IMR-90 (cell line): ENCODE measurements around the gene TCN1. TPM values are rescaled to one million over a fixed set of nuclear protein-coding genes. Genes with fewer than 3 reads are reported as not detected.

Experiments
- ATAC-seq: fragments of 200-7000 bp; cut with Tn5 transposase; 2 replicates; pipeline ENCODE4 v1.9.1; 2020; ENCODE audit warnings: low read depth, mild to moderate bottlenecking, moderate library complexity
- BruUV-seq: library from RNA; stranded (reverse); fragments of 400-500 nt; replicated peaks from 2 replicates; lab custom pipeline; 2021; lab: Mats Ljungman, UMichigan
- CTCF ChIA-PET: fragments of 300-600 bp; formaldehyde crosslinking; extraction: SDS; loops from one replicate; lab custom pipeline; 2021; ENCODE audit warnings: antibody characterized with exemption; lab: Yijun Ruan, JAX
- POLR2A ChIA-PET: fragments of 300-600 bp; sonication (Branson Sonifier 250); formaldehyde crosslinking; loops from one replicate; lab custom pipeline; 2022; ENCODE audit warnings: antibody characterized with exemption; ENCODE audit not compliant: unreplicated experiment; lab: Charles Lee
- DNase-seq: peaks from one replicate; pipeline ENCODE4 v3.0.0; 2013
- H2AFZ ChIP-seq: replicated peaks from 2 replicates; pipeline ENCODE3; 2013; ENCODE audit warnings: low read length, mild to moderate bottlenecking; ENCODE audit not compliant: poor library complexity
- H2AK5ac ChIP-seq: 2 replicates; pipeline ENCODE4 v1.6.1; 2013; ENCODE audit warnings: low read depth, low read length, inconsistent platforms
- H2AK9ac ChIP-seq: replicated peaks from 2 replicates; pipeline ENCODE3; 2013; ENCODE audit warnings: mild to moderate bottlenecking, low read depth, low read length, moderate library complexity; ENCODE audit not compliant: poor library complexity
- H2BK120ac ChIP-seq: 2 replicates; pipeline ENCODE4 v1.6.1; 2013; ENCODE audit warnings: low read depth, low read length, inconsistent platforms
- H2BK15ac ChIP-seq: 3 replicates; pipeline ENCODE4 v1.6.1; 2013; ENCODE audit warnings: low read depth, low read length, inconsistent platforms
- H2BK20ac ChIP-seq: 2 replicates; pipeline ENCODE4 v1.6.1; 2013; ENCODE audit warnings: low read depth, mild to moderate bottlenecking, inconsistent platforms, low read length, moderate library complexity
- H2BK5ac ChIP-seq: 2 replicates; pipeline ENCODE4 v1.6.1; 2013; ENCODE audit warnings: mild to moderate bottlenecking, low read depth, low read length, inconsistent platforms; ENCODE audit not compliant: poor library complexity, severe bottlenecking
- H3K14ac ChIP-seq: replicated peaks from 2 replicates; pipeline ENCODE4 v1.6.1; 2013; ENCODE audit warnings: low read depth, low read length, inconsistent platforms
- H3K18ac ChIP-seq: 2 replicates; pipeline ENCODE4 v1.6.1; 2013; ENCODE audit warnings: low read depth, low read length, control low read depth
- H3K23ac ChIP-seq: 2 replicates; pipeline ENCODE4 v1.6.1; 2013; ENCODE audit warnings: low read depth, low read length, inconsistent platforms
- H3K27ac ChIP-seq: 2 replicates; pipeline ENCODE4 v1.5.1; 2013; ENCODE audit warnings: mild to moderate bottlenecking, control low read depth, low read length; ENCODE audit not compliant: insufficient read depth
- H3K27me3 ChIP-seq: 2 replicates; pipeline ENCODE4 v1.6.1; 2013; ENCODE audit warnings: low read length; ENCODE audit not compliant: control insufficient read depth, insufficient read depth
- H3K36me3 ChIP-seq: 2 replicates; pipeline ENCODE4 v1.6.1; 2013; ENCODE audit warnings: low read length, mixed read lengths; ENCODE audit not compliant: control insufficient read depth, insufficient read depth
- H3K4ac ChIP-seq: 2 replicates; pipeline ENCODE4 v1.6.1; 2013; ENCODE audit warnings: low read depth, low read length, inconsistent platforms
- H3K4me1 ChIP-seq: 2 replicates; pipeline ENCODE4 v1.6.1; 2013; ENCODE audit warnings: low read length, mixed read lengths; ENCODE audit not compliant: control insufficient read depth, insufficient read depth
- H3K4me2 ChIP-seq: 2 replicates; pipeline ENCODE4 v1.6.1; 2013; ENCODE audit warnings: low read depth, mild to moderate bottlenecking, control low read depth, low read length, moderate library complexity
- H3K4me3 ChIP-seq: 2 replicates; pipeline ENCODE4 v1.5.1; 2013; ENCODE audit warnings: low read depth, mild to moderate bottlenecking, control low read depth, low read length, moderate library complexity; ENCODE audit not compliant: insufficient read depth
- H3K56ac ChIP-seq: 2 replicates; pipeline ENCODE4 v1.6.1; 2013; ENCODE audit warnings: low read length, inconsistent platforms; ENCODE audit not compliant: insufficient read depth; ENCODE audit errors: extremely low read depth
- H3K79me1 ChIP-seq, 2 experiments: 2 replicates each; pipeline ENCODE4 v1.6.1; 2013; ENCODE audit warnings: low read length in 2 of 2, inconsistent platforms in 1 of 2, low read depth in 1 of 2
- H3K9ac ChIP-seq: 2 replicates; pipeline ENCODE4 v1.6.1; 2013; ENCODE audit warnings: low read depth, low read length, control low read depth
- H3K9me1 ChIP-seq: 2 replicates; pipeline ENCODE4 v1.6.1; 2013; ENCODE audit warnings: low read length, inconsistent platforms; ENCODE audit not compliant: insufficient read depth
- H3K9me3 ChIP-seq: 2 replicates; pipeline ENCODE4 v1.6.1; 2013; ENCODE audit warnings: low read length; ENCODE audit not compliant: control insufficient read depth, insufficient read depth
- H4K20me1 ChIP-seq: 2 replicates; pipeline ENCODE4 v1.6.1; 2013; ENCODE audit warnings: low read length, inconsistent platforms; ENCODE audit not compliant: insufficient read depth
- H4K5ac ChIP-seq: 2 replicates; pipeline ENCODE4 v1.6.1; 2013; ENCODE audit warnings: mild to moderate bottlenecking, low read depth, low read length, control low read depth
- H4K8ac ChIP-seq, 2 experiments: 2 replicates each; pipeline ENCODE4 v1.6.1; 2013; ENCODE audit warnings: low read depth in 2 of 2, low read length in 2 of 2, control low read depth in 1 of 2, inconsistent platforms in 1 of 2
- H4K91ac ChIP-seq: 2 replicates; pipeline ENCODE4 v1.6.1; 2013; ENCODE audit warnings: low read depth, low read length, inconsistent platforms; ENCODE audit not compliant: insufficient read depth
- BHLHE40 ChIP-seq: fragments of 150-350 bp; IDR thresholded peaks from 2 replicates; pipeline ENCODE4 v1.6.1; 2016; ENCODE audit warnings: mild to moderate bottlenecking, low read depth, low read length
- CEBPB ChIP-seq: IDR thresholded peaks from 2 replicates; pipeline ENCODE4 v1.6.1; 2012; ENCODE audit warnings: low read depth, low read length, improper control_type of control experiment
- CHD1 ChIP-seq: IDR thresholded peaks from 2 replicates; pipeline ENCODE4 v1.6.1; 2012; ENCODE audit warnings: low read depth, low read length, improper control_type of control experiment
- ELK1 ChIP-seq: fragments of 150-350 bp; IDR thresholded peaks from 2 replicates; pipeline ENCODE4 v1.6.1; 2016; ENCODE audit warnings: low read depth, mild to moderate bottlenecking, low read length, moderate library complexity, borderline replicate concordance
- FOS ChIP-seq: fragments of 150-350 bp; IDR thresholded peaks from 2 replicates; pipeline ENCODE4 v1.6.1; 2016; ENCODE audit warnings: low read depth, low read length
- MAFK ChIP-seq: IDR thresholded peaks from 2 replicates; pipeline ENCODE4 v1.6.1; 2012; ENCODE audit warnings: low read depth, low read length, improper control_type of control experiment
- MAZ ChIP-seq: IDR thresholded peaks from 2 replicates; pipeline ENCODE4 v1.6.1; 2012; ENCODE audit warnings: low read depth, mild to moderate bottlenecking, low read length, improper control_type of control experiment, moderate library complexity, borderline replicate concordance
- MXI1 ChIP-seq: IDR thresholded peaks from 2 replicates; pipeline ENCODE4 v1.6.1; 2012; ENCODE audit warnings: low read depth, mild to moderate bottlenecking, low read length, moderate library complexity, borderline replicate concordance
- NFE2L2 ChIP-seq: fragments of 150-350 bp; IDR thresholded peaks from 2 replicates; pipeline ENCODE4 v1.6.1; 2016; ENCODE audit warnings: low read depth, mild to moderate bottlenecking, low read length
- RAD21 ChIP-seq: IDR thresholded peaks from 2 replicates; pipeline ENCODE4 v1.6.1; 2012; ENCODE audit warnings: low read length, improper control_type of control experiment
- RCOR1 ChIP-seq: IDR thresholded peaks from 2 replicates; pipeline ENCODE4 v1.6.1; 2012; ENCODE audit warnings: mild to moderate bottlenecking, low read length, improper control_type of control experiment; ENCODE audit not compliant: insufficient replicate concordance
- RFX5 ChIP-seq: IDR thresholded peaks from 2 replicates; pipeline ENCODE4 v1.8.0; 2012; ENCODE audit warnings: low read depth, mild to moderate bottlenecking, low read length, moderate library complexity
- SMC3 ChIP-seq: fragments of 150-350 bp; IDR thresholded peaks from 2 replicates; pipeline ENCODE4 v1.6.1; 2016; ENCODE audit warnings: low read depth, mild to moderate bottlenecking, antibody characterized with exemption, low read length, moderate library complexity
- USF2 ChIP-seq: fragments of 150-350 bp; IDR thresholded peaks from 2 replicates; pipeline ENCODE4 v1.6.1; 2017; ENCODE audit warnings: mild to moderate bottlenecking, antibody characterized with exemption, low read length, low read depth
- WGBS, 2 experiments: methylation state at CpG; one replicate each; pipeline versions ENCODE4 v1.1.5 to v1.1.7; 2013; ENCODE audit warnings: missing lambda C conversion rate in 2 of 2; ENCODE audit not compliant: insufficient read length in 1 of 2; ENCODE audit errors: extremely low coverage in 2 of 2; 5-methylcytosine and 5-hydroxymethylcytosine counted together
- dilution Hi-C: fragments of 300-500 bp; cut with HindIII; formaldehyde crosslinking; loops from one replicate; pipeline ENCODE4 v1.14.3; 2018; ENCODE audit warnings: low sequenced_read_pairs; ENCODE audit not compliant: unreplicated experiment
- in situ Hi-C: fragments of 300-500 bp; cut with MboI; formaldehyde crosslinking; loops from 3 replicates; pipeline ENCODE4 v1.14.3; 2019; ENCODE audit warnings: low sequenced_read_pairs, inconsistent platforms, mixed read lengths
- intact Hi-C: fragments of 100-400 bp; cut with micrococcal nuclease; formaldehyde crosslinking; loops from 2 replicates; pipeline ENCODE4 v1.10.0; 2022
- polyA plus RNA-seq, 3 experiments: library from polyadenylated mRNA; depleted of rRNA; stranded (reverse); fragments of >200 nt; gene quantifications; 2 replicates each; pipeline ENCODE4 v1.2.3, GENCODE V29; 2012; ENCODE audit warnings: low replicate concordance in 1 of 3
- total RNA-seq: library from RNA; depleted of rRNA; stranded (reverse); fragments of >200 nt; gene quantifications from 2 replicates; pipeline ENCODE4 v1.2.3, GENCODE V29; 2012

The TCN1 gene
- total and polyA plus RNA-seq, 2 of the 4 experiments (the other 2 are of a cell fraction): not detected

- Histone ChIP-seq H2AFZ (peak overlapping the region; percentile 99), H2BK20ac (no peak overlapping the region), H2BK15ac (no peak overlapping the region), H3K79me1 (peaks cover 0 to 14% of the 10 kb centered on the region in 2 experiments; a peak in 3 of 4 replicates), H4K20me1 (no peaks in the 10 kb centered on the region), H3K9ac (peak overlapping the region; percentile 33; the same call in 1 of the 2 replicates), H4K8ac (peak overlapping the region; percentile 95 to 98), H3K9me1 (no peaks in the 10 kb centered on the region; the same call in 1 of the 2 replicates), H2AK5ac (no peak overlapping the region), H3K27ac (peak overlapping the region; percentile 32; the same call in 1 of the 2 replicates), H2BK120ac (peak overlapping the region; percentile 20; the same call in 1 of the 2 replicates), H3K4ac (peak overlapping the region; percentile 12; the same call in 1 of the 2 replicates), H4K5ac (peak overlapping the region; percentile 92), H2AK9ac (peak overlapping the region; percentile 94), H3K36me3 (peaks cover 11% of the 10 kb centered on the region), H3K27me3 (no peaks in the 10 kb centered on the region), H3K18ac (peak overlapping the region; percentile 25; the same call in 1 of the 2 replicates), H3K14ac (peak overlapping the region; percentile 39; the same call in 1 of the 2 replicates), H3K4me2 (peak overlapping the region; percentile 76), H3K4me1 (peaks cover 3% of the 10 kb centered on the region; the same call in 1 of the 2 replicates), H3K56ac (peak overlapping the region; percentile 11; the same call in 1 of the 2 replicates), H2BK5ac (peak overlapping the region; percentile 16), H3K23ac (no peak overlapping the region), H3K4me3 (peak overlapping the region; percentile 98), H3K9me3 (no peaks in the 10 kb centered on the region), H4K91ac (peak overlapping the region; percentile 14; the same call in 1 of the 2 replicates)
- TF ChIP-seq RAD21 (no peak), SMC3 (no peak), RFX5 (no peak), BHLHE40 (no peak), FOS (no peak), NFE2L2 (no peak), USF2 (no peak), MXI1 (no peak), MAFK (no peak), RCOR1 (no peak), ELK1 (no peak), MAZ (no peak), CEBPB (no peak), CHD1 (no peak)
- POLR2A ChIA-PET: no interaction called here
- dilution Hi-C loops (no loop called here), intact Hi-C loops (loop anchor here (2.0 kb wide), 1 partner anchor 56 kb away; the partner anchor contains the start of gene STX3), in situ Hi-C loops (no loop called here)
- CTCF ChIA-PET: no interaction called here
- ATAC-seq: no peak
- DNase-seq: no peak
- no TSS peak for BruUV-seq
- WGBS, 2 experiments: 20% methylated on average over 1 of the region's 8 CpGs; no CpG with 5 or more reads in 1 of the 2 experiments
These were observed 55.4 kb downstream of the TCN1 start for GRCh38 chr11:59810911-59811259.
